ENCODE results near the gene KIRREL3. TPM values are rescaled to one million over a fixed set of nuclear protein-coding genes. Genes with fewer than 3 reads are reported as not detected.

Gene KIRREL3
- total RNA-seq, 3 donors from 2014 or later = not detected

- Mint-ChIP-seq H3K4me3 (no peak overlapping the region), H3K4me1 (ENCODE audit: low read depth) (no peaks in the 10 kb centered on the region), H3K36me3 (ENCODE audit: insufficient read depth) (no peaks in the 10 kb centered on the region), H3K9me3 (no peaks in the 10 kb centered on the region), H3K27me3 (ENCODE audit: low read depth) (peaks cover 3% of the 10 kb centered on the region)
- ATAC-seq (no peak), DNase-seq (no peak)
Measured at GRCh38 chr11:126683766-126684728, 316.5 kb downstream of the KIRREL3 start.

DNA sequence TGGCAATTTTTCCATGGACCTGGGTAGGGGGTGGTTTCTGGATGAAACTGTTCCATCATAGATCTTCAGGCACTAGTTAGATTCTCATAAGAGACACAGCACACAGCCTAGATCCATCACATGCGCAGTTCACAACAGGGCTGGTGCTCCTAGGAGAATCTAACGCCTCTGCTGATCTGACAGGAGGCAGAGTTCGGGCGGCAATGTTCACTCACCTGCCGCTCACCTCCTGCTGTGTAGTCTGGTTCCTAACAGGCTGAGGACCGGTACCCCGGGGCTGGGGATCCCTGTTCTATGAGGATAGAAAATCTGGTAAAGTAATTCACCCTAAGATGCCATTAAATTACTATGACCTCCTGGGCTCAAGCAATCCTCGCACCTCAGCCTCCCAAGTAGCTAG lies 318.0 kb downstream of the KIRREL3 start:
- ATAC-seq = no peak
- Mint-ChIP-seq H3K36me3 (ENCODE audit: insufficient read depth) (no peaks in the 10 kb centered on the region), H3K9me3 (no peaks in the 10 kb centered on the region)

GRCh38 chr11:126680700-126681099 lies 319.9 kb downstream of the KIRREL3 start:
- ATAC-seq = no peak
- H3K27me3 Mint-ChIP-seq (ENCODE audit: low read depth) = peaks cover 2% of the 10 kb centered on the region
- DNase-seq = no peak
- no peaks in the 10 kb centered on the region for H3K9me3 Mint-ChIP-seq
- H3K4me3 Mint-ChIP-seq = no peak overlapping the region
- no peaks in the 10 kb centered on the region for H3K36me3 Mint-ChIP-seq (ENCODE audit: insufficient read depth)
- H3K4me1 Mint-ChIP-seq (ENCODE audit: low read depth) = no peaks in the 10 kb centered on the region

More for the DNA sequence above, 318.0 kb downstream of the KIRREL3 start:
- Mint-ChIP-seq H3K4me1 (ENCODE audit: low read depth) (no peaks in the 10 kb centered on the region), H3K4me3 (no peak overlapping the region), H3K27me3 (ENCODE audit: low read depth) (peaks cover 3% of the 10 kb centered on the region)
- no peak for DNase-seq

DNA sequence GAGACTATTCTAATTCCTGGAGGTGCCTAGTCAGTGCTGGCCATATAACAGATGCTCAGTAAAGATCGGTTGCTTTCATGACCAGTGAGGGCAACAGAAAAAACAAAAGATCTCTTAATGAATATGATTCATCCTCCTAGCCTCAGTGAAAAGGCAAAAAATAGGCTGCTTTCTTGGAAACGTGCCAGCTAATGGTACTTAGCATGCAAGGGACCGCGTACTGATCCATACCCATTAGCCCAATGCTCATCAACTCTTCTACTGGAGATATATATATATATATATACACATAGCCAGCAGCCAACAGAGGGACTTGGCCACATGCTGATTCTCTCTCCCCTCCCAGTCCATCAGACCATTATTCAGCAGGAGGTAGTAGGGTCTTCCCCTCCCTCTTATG lies 320.4 kb downstream of the KIRREL3 start:
- no peaks in the 10 kb centered on the region for H3K36me3 Mint-ChIP-seq (ENCODE audit: insufficient read depth)
- no peak overlapping the region for H3K4me3 Mint-ChIP-seq
- H3K9me3 Mint-ChIP-seq = no peaks in the 10 kb centered on the region
- no peaks in the 10 kb centered on the region for H3K27me3 Mint-ChIP-seq (ENCODE audit: low read depth)
- no peak for DNase-seq
- H3K4me1 Mint-ChIP-seq (ENCODE audit: low read depth) = no peaks in the 10 kb centered on the region
- ATAC-seq = no peak

DNA sequence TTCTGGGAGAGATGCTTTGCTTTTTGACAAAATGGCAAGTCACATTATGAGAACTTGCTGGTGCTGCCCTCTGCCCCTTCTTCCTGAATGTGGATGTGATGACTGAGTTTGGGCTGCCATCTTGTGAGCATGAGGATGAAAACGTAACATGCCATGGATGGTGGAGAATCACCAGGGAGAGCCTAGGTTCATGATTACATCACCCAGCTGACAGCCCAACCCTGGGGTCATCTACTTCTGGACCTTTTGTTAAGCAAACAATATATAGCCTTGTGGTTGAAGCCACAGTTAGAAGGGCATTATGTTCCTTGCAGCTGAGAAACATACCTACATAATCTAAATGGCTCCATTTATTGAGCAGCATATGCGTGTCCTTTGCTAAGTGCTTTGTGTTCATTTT lies 321.5 kb downstream of the KIRREL3 start:
- H3K27me3 Mint-ChIP-seq (ENCODE audit: low read depth) = no peaks in the 10 kb centered on the region
- ATAC-seq (no peak), DNase-seq (no peak)
- no peaks in the 10 kb centered on the region for H3K4me1 Mint-ChIP-seq (ENCODE audit: low read depth)
- no peaks in the 10 kb centered on the region for H3K9me3 Mint-ChIP-seq
- no peak overlapping the region for H3K4me3 Mint-ChIP-seq
- H3K36me3 Mint-ChIP-seq (ENCODE audit: insufficient read depth) = no peaks in the 10 kb centered on the region

DNA sequence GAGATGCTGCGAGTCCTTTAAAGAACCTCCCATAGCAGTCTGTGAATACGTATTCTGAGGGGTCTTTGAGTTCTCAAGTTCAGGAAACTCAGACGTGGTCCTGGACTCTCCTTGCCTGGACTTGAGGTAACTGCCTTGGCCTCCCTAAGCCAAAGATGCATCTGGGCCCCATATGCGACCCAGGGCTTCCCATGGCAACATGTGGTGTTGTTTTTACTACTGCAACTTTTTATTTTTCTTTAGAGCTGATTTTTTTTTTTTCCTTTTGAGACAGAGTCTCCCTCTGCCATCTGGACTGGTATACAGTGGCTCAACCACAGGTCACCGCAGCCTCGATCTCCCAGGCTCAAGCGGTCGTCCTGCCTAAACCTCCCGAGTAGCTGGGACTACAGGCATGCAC lies 324.0 kb downstream of the KIRREL3 start:
- Mint-ChIP-seq H3K4me3 (no peak overlapping the region), H3K4me1 (ENCODE audit: low read depth) (no peaks in the 10 kb centered on the region), H3K36me3 (ENCODE audit: insufficient read depth) (no peaks in the 10 kb centered on the region), H3K27me3 (ENCODE audit: low read depth) (no peaks in the 10 kb centered on the region), H3K9me3 (no peaks in the 10 kb centered on the region)
- DNase-seq (no peak), ATAC-seq (no peak)

- ATAC-seq = no peak
- Mint-ChIP-seq H3K4me3 (no peak overlapping the region), H3K36me3 (ENCODE audit: insufficient read depth) (no peaks in the 10 kb centered on the region), H3K9me3 (no peaks in the 10 kb centered on the region), H3K27me3 (ENCODE audit: low read depth) (peaks cover 8% of the 10 kb centered on the region), H3K4me1 (ENCODE audit: low read depth) (no peaks in the 10 kb centered on the region)
- DNase-seq = no peak
Measured at GRCh38 chr11:126673319-126673718, 327.3 kb downstream of the KIRREL3 start.

DNA sequence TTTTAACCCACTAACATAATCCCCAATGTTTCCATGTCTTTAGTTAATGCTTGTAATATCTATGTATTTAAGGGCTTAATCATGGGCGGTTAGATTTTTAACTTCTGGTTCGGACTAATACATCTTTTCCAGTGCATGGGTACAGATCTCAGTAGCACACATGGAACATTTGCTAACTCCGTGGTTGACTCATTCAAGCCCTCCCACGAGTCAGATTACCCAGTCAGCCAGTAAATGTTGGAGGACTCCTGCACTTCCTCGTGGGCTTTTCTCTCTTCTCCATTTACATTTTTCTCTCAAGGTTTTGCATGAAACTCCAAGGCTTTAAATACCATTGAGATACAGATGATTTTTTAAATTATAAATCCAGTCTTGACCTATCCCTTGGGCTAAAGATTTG lies 331.2 kb downstream of the KIRREL3 start:
- DNase-seq (no peak), ATAC-seq (no peak)
- Mint-ChIP-seq H3K4me3 (no peak overlapping the region), H3K36me3 (ENCODE audit: insufficient read depth) (no peaks in the 10 kb centered on the region), H3K9me3 (no peaks in the 10 kb centered on the region), H3K27me3 (ENCODE audit: low read depth) (peaks cover 14% of the 10 kb centered on the region), H3K4me1 (ENCODE audit: low read depth) (no peaks in the 10 kb centered on the region)

- peaks cover 13% of the 10 kb centered on the region for H3K27me3 Mint-ChIP-seq (ENCODE audit: low read depth)
- H3K4me1 Mint-ChIP-seq (ENCODE audit: low read depth) = no peaks in the 10 kb centered on the region
- ATAC-seq (no peak), DNase-seq (no peak)
- no peak overlapping the region for H3K4me3 Mint-ChIP-seq
- H3K9me3 Mint-ChIP-seq = no peaks in the 10 kb centered on the region
- H3K36me3 Mint-ChIP-seq (ENCODE audit: insufficient read depth) = no peaks in the 10 kb centered on the region
Measured at GRCh38 chr11:126664643-126665042, 335.9 kb downstream of the KIRREL3 start.

GRCh38 chr11:126663749-126664592 lies 336.6 kb downstream of the KIRREL3 start:
- ATAC-seq (no peak), DNase-seq (no peak)
- H3K27me3 Mint-ChIP-seq (ENCODE audit: low read depth) = peaks cover 9% of the 10 kb centered on the region
- H3K36me3 Mint-ChIP-seq (ENCODE audit: insufficient read depth) = no peaks in the 10 kb centered on the region
- no peak overlapping the region for H3K4me3 Mint-ChIP-seq
- no peaks in the 10 kb centered on the region for H3K9me3 Mint-ChIP-seq
- no peaks in the 10 kb centered on the region for H3K4me1 Mint-ChIP-seq (ENCODE audit: low read depth)

- H3K9me3 Mint-ChIP-seq = no peaks in the 10 kb centered on the region
- no peaks in the 10 kb centered on the region for H3K36me3 Mint-ChIP-seq (ENCODE audit: insufficient read depth)
- H3K4me3 Mint-ChIP-seq = no peak overlapping the region
- ATAC-seq (no peak), DNase-seq (no peak)
- H3K4me1 Mint-ChIP-seq (ENCODE audit: low read depth) = no peaks in the 10 kb centered on the region
- H3K27me3 Mint-ChIP-seq (ENCODE audit: low read depth) = peaks cover 12% of the 10 kb centered on the region
Measured at GRCh38 chr11:126662035-126662790, 338.4 kb downstream of the KIRREL3 start.

- no peak for DNase-seq
- H3K9me3 Mint-ChIP-seq = no peaks in the 10 kb centered on the region
- H3K4me1 Mint-ChIP-seq (ENCODE audit: low read depth) = no peaks in the 10 kb centered on the region
- no peak overlapping the region for H3K4me3 Mint-ChIP-seq
- no peaks in the 10 kb centered on the region for H3K36me3 Mint-ChIP-seq (ENCODE audit: insufficient read depth)
- peaks cover 9% of the 10 kb centered on the region for H3K27me3 Mint-ChIP-seq (ENCODE audit: low read depth)
- no peak for ATAC-seq
Measured at GRCh38 chr11:126660761-126661425, 339.7 kb downstream of the KIRREL3 start.

GRCh38 chr11:126660321-126660720 lies 340.2 kb downstream of the KIRREL3 start:
- no peak for ATAC-seq
- H3K4me3 Mint-ChIP-seq = no peak overlapping the region
- H3K9me3 Mint-ChIP-seq = no peaks in the 10 kb centered on the region
- no peaks in the 10 kb centered on the region for H3K36me3 Mint-ChIP-seq (ENCODE audit: insufficient read depth)
- DNase-seq = no peak
- peaks cover 9% of the 10 kb centered on the region for H3K27me3 Mint-ChIP-seq (ENCODE audit: low read depth)
- no peaks in the 10 kb centered on the region for H3K4me1 Mint-ChIP-seq (ENCODE audit: low read depth)

Measured in activated T-cell treated with anti-CD3 and anti-CD28 coated beads, Interleukin-2, amount 50 U/mL, for 4 hours (primary cell).